Heart right ventricle (tissue), 16 donors: ENCODE results near the gene NAV3. TPM values are rescaled to one million over a fixed set of nuclear protein-coding genes. Genes with fewer than 3 reads are reported as not detected.

Experiments
- ATAC-seq, 8 donors: fragments of 200-7000 bp; cut with Tn5 transposase; one replicate each; pipeline ENCODE4 v1.9.1; 2020; ENCODE audit warnings: mild to moderate bottlenecking in 8 of 8, moderate library complexity in 8 of 8, moderate number of reproducible peaks in 1 of 8
- DNase-seq, 2 donors: peaks; one replicate each; pipeline ENCODE4 v3.0.0-alpha.2; 2020
- H3K27ac ChIP-seq, 10 donors: fragments of 200-600 bp; sonication (generic) in 2 of 10; one replicate each; pipeline versions ENCODE4 v1.5.0 to v1.8.0; 2020 to 2022; ENCODE audit warnings: mild to moderate bottlenecking in 3 of 10
- H3K27me3 ChIP-seq, 7 donors: fragments of 200-600 bp; one replicate each; pipeline ENCODE4 v1.8.0; 2021 to 2022; ENCODE audit warnings: mild to moderate bottlenecking in 2 of 7
- H3K36me3 ChIP-seq, 9 donors: fragments of 200-600 bp; sonication (generic) in 1 of 9; one replicate each; pipeline versions ENCODE4 v1.5.0 to v1.8.0; 2020 to 2022; ENCODE audit warnings: mild to moderate bottlenecking in 2 of 9
- H3K4me1 ChIP-seq, 9 donors: fragments of 200-600 bp; sonication (generic) in 1 of 9; one replicate each; pipeline versions ENCODE4 v1.5.0 to v1.8.0; 2020 to 2022; ENCODE audit warnings: mild to moderate bottlenecking in 4 of 9
- H3K4me3 ChIP-seq, 10 donors: fragments of 200-600 bp; sonication (generic) in 2 of 10; one replicate each; pipeline versions ENCODE4 v1.5.0 to v1.8.0; 2020 to 2022; ENCODE audit warnings: mild to moderate bottlenecking in 7 of 10, moderate library complexity in 2 of 10
- H3K9me3 ChIP-seq, 11 donors: fragments of 200-600 bp in 10 of 11; sonication (generic) in 2 of 11; one replicate each; pipeline versions ENCODE4 v1.5.0 to v1.8.0; 2013 to 2022; ENCODE audit warnings: mild to moderate bottlenecking in 2 of 11, control low read depth in 1 of 11, moderate library complexity in 1 of 11
- WGBS, 2 donors: extraction: QIAGEN DNeasy Blood & Tissue Kit; methylation state at CpG; one replicate each; pipeline ENCODE4 v1.1.7; 2013; ENCODE audit warnings: inconsistent platforms in 1 of 2; 5-methylcytosine and 5-hydroxymethylcytosine counted together
- intact Hi-C, 10 donors: fragments of 100-400 bp; cut with DNase I; formaldehyde crosslinking; loops; one replicate each; pipeline versions ENCODE4 v1.11.1 to v1.14.2; 2022
- polyA plus RNA-seq, 2 donors: library from polyadenylated mRNA; stranded (reverse); fragments of 200-250 nt; gene quantifications; one replicate each; pipeline ENCODE4 v1.2.3, GENCODE V29; 2013
- total RNA-seq, 10 donors: library from RNA; stranded (reverse); fragmentation: NEBNext Ultra II Directional in 3 of 10; extraction: Animal tissue kit (Norgen Biotek cat#: 25700) in 3 of 10; gene quantifications; one replicate each; pipeline versions ENCODE4 v1.2.1 to v1.2.4, GENCODE V29; 2021 to 2023
- TF ChIP-seq, protein P1 (sequence below), 9 donors: fragments of 200-600 bp; sonication (generic) in 2 of 9; IDR thresholded peaks; one replicate each; pipeline versions ENCODE4 v1.5.0 to v1.8.0; 2021 to 2022; ENCODE audit warnings: antibody characterized with exemption in 9 of 9, mild to moderate bottlenecking in 5 of 9, moderate library complexity in 1 of 9
- donor health status: Arrhythmogenic right ventricular cardiomyopathy.
- donor health status: ischemic (EF 13 %, LVEDD 7.1; RV severe dilation, severe dysfunction).
- donor health status: healthy with polysubstance abuse.
- donor health status: DM: no; HTN: yes; CAD: no.
- donor health status: DM: no; HTN: no; CAD: no.
- donor health status: ischemic (EF 25% LVEDD 6.9; RV normal size, moderate dysfunction).
- donor health status: ischemic (EF 25% LVEDD 5.7; RV mildly dilated, moderate dysfunction).
- donor health status: healthy.
- donor health status: DM: yes; HTN: yes; CAD: no.
- donor health status: Ischemic cardiomyopathy.
- donor health status: ischemic (EF 35%, LVEDD 5.7; RV mildly dilated, moderate dysfunction).
- donor health status: nonischemic (EF 11% LVEDD 7.7; RV severe dilation, severe dysfunction).
- donor health status: DM: yes; HTN: yes; CAD: no.
- donor health status: PGD.
- donor health status: ischemic (EF 29% LVEDD 5.4; RV normal size, mild dysfunction).
- donor health status: nonischemic (EF 23%, LVEDD 6.1; RV moderate dilation, normal function).

Gene NAV3
- total and polyA plus RNA-seq, 12 donors, result 0.91 to 7.6 (median 4.6) TPM

DNA sequence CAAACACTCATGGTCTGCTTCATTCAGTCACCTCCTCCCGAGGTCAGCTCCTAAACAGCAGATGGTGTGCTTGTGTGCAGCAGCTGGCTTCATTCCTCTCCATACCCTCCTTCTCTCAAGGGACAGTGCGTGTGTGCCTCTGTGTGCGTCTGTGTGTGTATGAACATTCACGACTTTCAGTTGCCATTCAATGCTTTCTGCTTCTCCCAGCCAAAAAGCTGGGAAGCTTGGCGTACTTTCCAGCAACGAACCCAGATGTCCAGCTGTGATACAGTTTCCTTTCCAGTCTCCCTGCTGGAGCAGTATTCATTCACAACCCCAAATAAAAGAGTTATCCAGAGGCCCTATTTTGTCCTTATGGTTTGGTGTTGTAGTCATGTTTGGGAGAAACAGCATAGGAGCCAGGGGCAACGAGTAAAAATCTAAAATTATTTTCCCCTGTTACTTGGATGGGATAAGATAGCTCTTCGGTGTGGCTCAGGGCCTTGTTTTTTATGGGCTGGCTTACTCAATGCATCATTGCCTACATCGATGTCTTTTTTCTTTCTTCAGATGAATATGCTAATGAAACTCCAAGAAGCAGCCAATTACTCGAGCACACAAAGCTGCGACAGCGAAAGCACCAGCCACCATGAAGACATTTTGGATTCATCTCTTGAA is 379.3 kb downstream of the NAV3 start:
- peaks cover 0 to 3% (median 0%) of the 10 kb centered on the region in 9 donors for H3K36me3 ChIP-seq
- TF ChIP-seq, protein P1, sequence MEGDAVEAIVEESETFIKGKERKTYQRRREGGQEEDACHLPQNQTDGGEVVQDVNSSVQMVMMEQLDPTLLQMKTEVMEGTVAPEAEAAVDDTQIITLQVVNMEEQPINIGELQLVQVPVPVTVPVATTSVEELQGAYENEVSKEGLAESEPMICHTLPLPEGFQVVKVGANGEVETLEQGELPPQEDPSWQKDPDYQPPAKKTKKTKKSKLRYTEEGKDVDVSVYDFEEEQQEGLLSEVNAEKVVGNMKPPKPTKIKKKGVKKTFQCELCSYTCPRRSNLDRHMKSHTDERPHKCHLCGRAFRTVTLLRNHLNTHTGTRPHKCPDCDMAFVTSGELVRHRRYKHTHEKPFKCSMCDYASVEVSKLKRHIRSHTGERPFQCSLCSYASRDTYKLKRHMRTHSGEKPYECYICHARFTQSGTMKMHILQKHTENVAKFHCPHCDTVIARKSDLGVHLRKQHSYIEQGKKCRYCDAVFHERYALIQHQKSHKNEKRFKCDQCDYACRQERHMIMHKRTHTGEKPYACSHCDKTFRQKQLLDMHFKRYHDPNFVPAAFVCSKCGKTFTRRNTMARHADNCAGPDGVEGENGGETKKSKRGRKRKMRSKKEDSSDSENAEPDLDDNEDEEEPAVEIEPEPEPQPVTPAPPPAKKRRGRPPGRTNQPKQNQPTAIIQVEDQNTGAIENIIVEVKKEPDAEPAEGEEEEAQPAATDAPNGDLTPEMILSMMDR (IDR thresholded peaks at IDR 0.05), result no peak
- no peak overlapping the region for H3K4me3 ChIP-seq
- WGBS, 2 donors, result 75 to 76% methylated on average over 12 of the region's 12 CpGs
- intact Hi-C loops, result no loop called here
- H3K4me1 ChIP-seq, result no peaks in the 10 kb centered on the region
- DNase-seq (peak; percentile 7 to 9), ATAC-seq (peak in 7 of 8 donors; percentile 50 to 81 (median 74))
- no peaks in the 10 kb centered on the region for H3K27me3 ChIP-seq
- H3K27ac ChIP-seq, result peak overlapping the region in 6 of 10 donors; percentile 4 to 49 (median 28)
- no peaks in the 10 kb centered on the region for H3K9me3 ChIP-seq

DNA sequence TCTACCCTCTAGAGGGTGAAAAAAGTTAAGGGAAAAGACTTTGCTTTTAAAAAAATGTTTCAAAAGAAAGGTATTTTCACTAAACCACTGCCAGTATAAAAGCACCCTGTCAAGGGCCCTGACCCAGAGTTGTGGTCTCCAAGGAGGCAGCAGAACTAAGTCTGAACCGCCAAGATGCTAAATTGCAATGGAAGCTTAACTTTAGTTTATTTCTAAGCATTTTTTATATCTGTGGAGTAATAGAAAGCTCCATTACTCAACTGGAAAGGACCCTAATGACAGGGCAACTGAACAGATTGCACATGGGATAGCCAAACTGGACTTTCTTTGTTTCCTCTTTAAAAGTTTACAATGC is 379.8 kb downstream of the NAV3 start:
- ATAC-seq, result peak in 1 of 8 donors; percentile 9
- no peak for DNase-seq
- WGBS, 2 donors, result 83 to 91% methylated on average over 1 of the region's 1 CpG
- TF ChIP-seq, protein P1 (IDR thresholded peaks at IDR 0.05), result no peak
- peaks cover 0 to 3% (median 0%) of the 10 kb centered on the region in 9 donors for H3K36me3 ChIP-seq
- H3K4me3 ChIP-seq, result no peak overlapping the region
- H3K9me3 ChIP-seq, result no peaks in the 10 kb centered on the region
- intact Hi-C loops, result no loop called here
- no peaks in the 10 kb centered on the region for H3K4me1 ChIP-seq
- H3K27me3 ChIP-seq, result no peaks in the 10 kb centered on the region
- H3K27ac ChIP-seq, result peak overlapping the region in 7 of 10 donors; percentile 4 to 49 (median 28)

DNA sequence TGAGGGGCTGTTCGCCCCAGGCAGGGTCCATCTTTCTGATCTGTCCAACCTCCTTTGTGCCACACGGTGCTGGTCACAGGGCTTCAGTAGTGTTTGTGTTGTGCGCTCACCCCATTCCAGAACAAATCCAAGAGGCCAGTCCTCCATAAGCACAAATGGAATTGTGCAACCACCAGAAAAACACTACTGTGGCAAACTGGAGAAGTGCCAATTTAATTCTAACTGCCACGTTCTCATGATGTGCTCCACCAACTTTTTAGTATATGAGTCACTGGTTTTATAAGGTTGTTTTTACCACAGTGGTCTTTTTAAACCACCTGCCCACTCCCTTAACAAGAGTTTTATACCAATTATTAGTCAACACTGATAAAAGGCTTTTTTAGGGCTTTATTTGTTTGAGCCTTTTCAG is 380.2 kb downstream of the NAV3 start:
- TF ChIP-seq, protein P1 (IDR thresholded peaks at IDR 0.05), result no peak
- ATAC-seq, result peak in 3 of 8 donors; percentile 10 to 44 (median 29)
- H3K4me3 ChIP-seq, result no peak overlapping the region
- no peaks in the 10 kb centered on the region for H3K27me3 ChIP-seq
- no peaks in the 10 kb centered on the region for H3K4me1 ChIP-seq
- intact Hi-C loops, result no loop called here
- DNase-seq, result no peak
- peak overlapping the region in 5 of 10 donors; percentile 4 to 49 (median 28) for H3K27ac ChIP-seq
- H3K9me3 ChIP-seq, result no peaks in the 10 kb centered on the region
- H3K36me3 ChIP-seq, result peaks cover 0 to 3% (median 0%) of the 10 kb centered on the region in 9 donors
- WGBS, 2 donors, result 86 to 90% methylated on average over 4 of the region's 4 CpGs

DNA sequence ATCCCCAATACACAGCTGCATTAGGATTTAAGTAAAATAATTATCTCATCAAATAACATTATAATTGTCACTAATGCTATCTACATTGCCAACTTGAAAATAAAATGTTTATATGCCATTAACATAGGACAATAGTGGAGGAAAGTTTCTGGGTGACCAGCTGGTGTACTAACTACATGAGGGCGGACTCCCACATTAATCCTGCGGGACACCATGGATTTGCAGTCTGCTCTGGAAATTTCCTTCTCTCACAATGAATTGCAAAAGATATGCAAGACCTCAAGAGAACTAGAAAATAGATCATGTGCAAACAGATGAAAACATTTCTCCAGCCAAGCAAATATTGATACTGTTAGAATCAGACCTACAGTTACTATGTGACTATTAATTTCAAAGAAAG is 390.1 kb downstream of the NAV3 start:
- DNase-seq (no peak), ATAC-seq (peak in 1 of 8 donors; percentile 46)
- H3K4me3 ChIP-seq, result no peak overlapping the region
- H3K9me3 ChIP-seq, result no peaks in the 10 kb centered on the region
- H3K36me3 ChIP-seq, result no peaks in the 10 kb centered on the region
- no peaks in the 10 kb centered on the region for H3K4me1 ChIP-seq
- no peaks in the 10 kb centered on the region for H3K27me3 ChIP-seq
- intact Hi-C loops, result no loop called here
- H3K27ac ChIP-seq, result no peak overlapping the region
- TF ChIP-seq, protein P1 (IDR thresholded peaks at IDR 0.05), result no peak
- 86 to 91% methylated on average over 2 of the region's 2 CpGs for WGBS, 2 donors
